ENCODE measurements around the gene PPP6R3. TPM values are rescaled to one million over a fixed set of nuclear protein-coding genes. Genes with fewer than 3 reads are reported as not detected.
A peak's percentile ranks its signal among the peaks of the same experiment; 100 is the strongest.

Gene PPP6R3
- total and polyA plus RNA-seq, 2 of the 8 experiments (the other 6 are each of a cell fraction or from before 2014, with no cell fraction given), result 44.6 to 150 TPM

DNA sequence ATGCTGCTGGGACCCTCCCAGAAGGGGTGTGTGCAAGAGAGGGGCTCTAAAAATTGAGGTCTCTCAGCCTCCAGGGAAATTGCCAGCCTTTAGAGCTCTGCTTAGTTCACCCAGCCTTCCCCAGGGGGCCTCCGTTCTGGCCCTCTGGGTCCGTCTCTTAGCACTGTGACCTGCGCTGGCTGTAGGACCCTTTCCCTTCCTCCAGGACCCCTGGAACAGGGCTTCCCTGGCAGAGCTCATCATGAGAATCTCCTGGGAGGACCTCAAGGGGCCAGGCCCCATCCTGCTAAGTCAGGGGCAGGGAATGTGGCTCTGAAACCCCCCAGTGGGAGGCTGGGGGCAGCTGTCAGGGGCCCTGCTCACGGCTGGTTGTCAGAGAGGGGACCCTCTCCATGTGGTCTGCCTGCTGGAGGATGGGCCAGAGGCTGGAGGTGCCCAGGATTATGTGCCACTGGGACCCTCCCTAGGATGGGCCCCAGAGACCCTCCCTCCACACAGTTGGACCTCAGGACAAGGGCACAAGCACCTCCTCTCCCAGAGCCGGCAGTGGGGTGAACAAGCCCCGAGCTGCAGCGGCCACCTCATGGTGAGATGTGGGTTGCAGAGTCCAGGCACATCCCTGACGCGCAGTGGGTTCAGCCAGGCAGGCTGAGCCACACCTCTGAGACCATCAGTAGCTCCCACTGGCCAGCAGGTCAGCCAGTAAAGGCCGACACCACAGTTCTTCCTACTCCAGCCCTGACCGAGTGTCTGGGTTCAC is 196.6 kb downstream of the PPP6R3 start:
- no peak overlapping the region; the same call in 1 of the 2 replicates for H2BK5ac ChIP-seq (ENCODE audit: low read depth, low read length)
- FAIRE-seq, result no peak
- H2BK12ac ChIP-seq (ENCODE audit: low read depth, low read length), result peak overlapping the region; percentile 20; the same call in 1 of the 2 replicates
- H3K27me3 ChIP-seq (replicated peaks in 1 of 4; ENCODE audit: control insufficient read depth in 3 of 4, extremely low read depth in 1 of 4, insufficient read depth in 3 of 4, low read length in 3 of 4), result no peaks in the 10 kb centered on the region
- no peak overlapping the region for H3K18ac ChIP-seq (ENCODE audit: extremely low read depth, low read length)
- ChIA-PET CTCF (ENCODE audit: partially characterized antibody) (interaction anchor here (0.8 to 1.6 kb wide), 7 partner anchors 8 to 396 kb away, joined by 3 to 5 read pairs (median 3); no protein-coding TSS in a partner anchor), POLR2A (ENCODE audit: partially characterized antibody) (no interaction called here)
- no peak overlapping the region for H3K23ac ChIP-seq (ENCODE audit: insufficient read length)
- H2AK5ac ChIP-seq (ENCODE audit: low read depth, low read length), result no peak overlapping the region
- no peaks in the 10 kb centered on the region for H3K4me1 ChIP-seq (replicated peaks in 1 of 4; ENCODE audit: control insufficient read depth in 3 of 4, insufficient read depth in 4 of 4, low read length in 3 of 4)
- H2BK20ac ChIP-seq (ENCODE audit: low read length), result no peak overlapping the region
- no peak overlapping the region; the same call in 1 of the 2 replicates for H2BK15ac ChIP-seq (ENCODE audit: low read length)
- peak overlapping the region; percentile 81 for H4K91ac ChIP-seq (replicated peaks; ENCODE audit: insufficient read length, low read length)
- H3K27ac ChIP-seq (ENCODE audit: low read depth, low read length), result no peak overlapping the region
- no peaks in the 10 kb centered on the region for H3K79me1 ChIP-seq (ENCODE audit: low read depth, low read length)
- H3K9ac ChIP-seq (replicated peaks in 1 of 4; ENCODE audit: extremely low read depth in 1 of 4, low read depth in 3 of 4, low read length in 3 of 4), result no peak overlapping the region
- peak overlapping the region; percentile 64 for H4K8ac ChIP-seq (ENCODE audit: extremely low read depth, insufficient read depth, low read length)
- no peaks in the 10 kb centered on the region for H3K36me3 ChIP-seq (ENCODE audit: control insufficient read depth in 2 of 4, insufficient read depth in 4 of 4, low read length in 3 of 4)
- DNase-seq (ENCODE audit: low read depth in 1 of 2, low spot score in 2 of 2), result no peak
- peaks cover 0 to 6% of the 10 kb centered on the region in 2 experiments; a peak in 1 of 4 replicates for H3K9me3 ChIP-seq (ENCODE audit: insufficient read depth in 2 of 2, low read depth in 1 of 2, low read length in 1 of 2)
- peak overlapping the region; percentile 46 for H3K56ac ChIP-seq (replicated peaks; ENCODE audit: insufficient read length, low read depth, low read length)
- no peak overlapping the region for H2AFZ ChIP-seq (ENCODE audit: low read length)
- H3K4me2 ChIP-seq (ENCODE audit: insufficient read depth in 1 of 2, low read depth in 2 of 2, low read length in 2 of 2), result no peak overlapping the region
- H3K79me2 ChIP-seq (ENCODE audit: control insufficient read depth in 1 of 2, insufficient read depth in 2 of 2, low read length in 2 of 2), result no peaks in the 10 kb centered on the region
- H4K20me1 ChIP-seq (replicated peaks in 1 of 2; ENCODE audit: control insufficient read depth in 1 of 2, insufficient read depth in 2 of 2, low read length in 2 of 2), result no peaks in the 10 kb centered on the region
- no peak overlapping the region for H3K4me3 ChIP-seq (ENCODE audit: extremely low read depth in 1 of 4, insufficient read depth in 2 of 4, low read depth in 3 of 4, low read length in 4 of 4)
- WGBS, 2 experiments (ENCODE audit: extremely low coverage in 1 of 2, insufficient coverage in 1 of 2, insufficient read length in 1 of 2, insufficient replicate concordance in 2 of 2, low coverage in 1 of 2, low lambda C conversion rate in 2 of 2, missing lambda C conversion rate in 1 of 2), result 87% methylated on average over 11 of the region's 11 CpGs; no CpG with 5 or more reads in 1 of the 2 experiments
- H3K4ac ChIP-seq (replicated peaks; ENCODE audit: insufficient read length, low read depth, low read length), result no peak overlapping the region
- no peaks in the 10 kb centered on the region for H3K23me2 ChIP-seq (ENCODE audit: low read depth, low read length)
- no peak overlapping the region for H2BK120ac ChIP-seq (replicated peaks; ENCODE audit: low read depth, low read length)
- no peak overlapping the region for H4K5ac ChIP-seq (ENCODE audit: insufficient read length, low read depth, low read length)
- no peak overlapping the region for H3K14ac ChIP-seq (ENCODE audit: insufficient read length)
- TF ChIP-seq HDAC6 (IDR thresholded peaks at IDR 0.05; ENCODE audit: low read depth, low read length) (no peak), SIN3A (conservative IDR thresholded peaks at IDR 0.05 in 1 of 2, IDR thresholded peaks at IDR 0.05 in 1 of 2; ENCODE audit: low read depth in 1 of 2, low read length in 2 of 2) (no peak), HDAC2 (IDR thresholded peaks at IDR 0.05; ENCODE audit: borderline replicate concordance in 1 of 2, low read depth in 2 of 2, low read length in 2 of 2) (no peak), CEBPB (IDR thresholded peaks at IDR 0.05; ENCODE audit: low read depth, low read length) (no peak), FOSL1 (IDR thresholded peaks at IDR 0.05; ENCODE audit: insufficient read depth, low read depth, low read length) (no peak), BRCA1 (IDR thresholded peaks at IDR 0.05; ENCODE audit: low read depth, low read length) (no peak)
- TF ChIP-seq, protein P1, sequence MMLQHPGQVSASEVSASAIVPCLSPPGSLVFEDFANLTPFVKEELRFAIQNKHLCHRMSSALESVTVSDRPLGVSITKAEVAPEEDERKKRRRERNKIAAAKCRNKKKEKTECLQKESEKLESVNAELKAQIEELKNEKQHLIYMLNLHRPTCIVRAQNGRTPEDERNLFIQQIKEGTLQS (IDR thresholded peaks at IDR 0.05; ENCODE audit: insufficient read depth, low read depth, low read length), result no peak
- TF ChIP-seq, protein P2, sequence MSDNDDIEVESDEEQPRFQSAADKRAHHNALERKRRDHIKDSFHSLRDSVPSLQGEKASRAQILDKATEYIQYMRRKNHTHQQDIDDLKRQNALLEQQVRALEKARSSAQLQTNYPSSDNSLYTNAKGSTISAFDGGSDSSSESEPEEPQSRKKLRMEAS (IDR thresholded peaks at IDR 0.05), result no peak
- TF ChIP-seq, protein P3, sequence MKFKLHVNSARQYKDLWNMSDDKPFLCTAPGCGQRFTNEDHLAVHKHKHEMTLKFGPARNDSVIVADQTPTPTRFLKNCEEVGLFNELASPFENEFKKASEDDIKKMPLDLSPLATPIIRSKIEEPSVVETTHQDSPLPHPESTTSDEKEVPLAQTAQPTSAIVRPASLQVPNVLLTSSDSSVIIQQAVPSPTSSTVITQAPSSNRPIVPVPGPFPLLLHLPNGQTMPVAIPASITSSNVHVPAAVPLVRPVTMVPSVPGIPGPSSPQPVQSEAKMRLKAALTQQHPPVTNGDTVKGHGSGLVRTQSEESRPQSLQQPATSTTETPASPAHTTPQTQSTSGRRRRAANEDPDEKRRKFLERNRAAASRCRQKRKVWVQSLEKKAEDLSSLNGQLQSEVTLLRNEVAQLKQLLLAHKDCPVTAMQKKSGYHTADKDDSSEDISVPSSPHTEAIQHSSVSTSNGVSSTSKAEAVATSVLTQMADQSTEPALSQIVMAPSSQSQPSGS (IDR thresholded peaks at IDR 0.05; ENCODE audit: low read length), result no peak
